ENCODE results near the gene REEP1. TPM values are rescaled to one million over a fixed set of nuclear protein-coding genes. Genes with fewer than 3 reads are reported as not detected.

Gene REEP1
- total and polyA plus RNA-seq, 9 of the 15 experiments (the other 6 are each of a cell fraction or from before 2014, with no cell fraction given), result 0.11 to 0.67 (median 0.13) TPM

- TF ChIP-seq THAP12 (CRISPR knock-in tag; IDR thresholded peaks at IDR 0.05), result no peak
Observed at GRCh38 chr2:86280191-86280667, 57.2 kb downstream of the REEP1 start (continued).

- peak; percentile 56 for FAIRE-seq
- intact Hi-C loops (cut with micrococcal nuclease), result no loop called here
- H3K36me3 ChIP-seq (ENCODE audit: control insufficient read depth, insufficient read depth, low read length), result no peaks in the 10 kb centered on the region
- H3K27ac ChIP-seq (ENCODE audit: extremely low read depth, low read depth, low read length), result no peak overlapping the region
- H3K9me3 ChIP-seq (replicated peaks; ENCODE audit: control insufficient read depth, insufficient read depth, low read depth, low read length), result no peaks in the 10 kb centered on the region; the same call in 1 of the 2 replicates
- H2AFZ ChIP-seq (ENCODE audit: low read depth, low read length), result no peak overlapping the region
- ATAC-seq, result no peak
- no peak overlapping the region for H3K9ac ChIP-seq (ENCODE audit: insufficient read depth in 1 of 2, low read depth in 2 of 2, low read length in 2 of 2)
- H3K4me3 ChIP-seq, result no peak overlapping the region
- BruUV-seq (replicated peaks), result no TSS peak
- no peaks in the 10 kb centered on the region for H3K4me1 ChIP-seq (replicated peaks in 1 of 2; ENCODE audit: control insufficient read depth in 2 of 2, insufficient read depth in 2 of 2, low read length in 2 of 2)
- no peak for TF ChIP-seq NR2C1 (IDR thresholded peaks at IDR 0.05)
- no peak for TF ChIP-seq NR2C1 (tag; IDR thresholded peaks at IDR 0.05)
- no peak for TF ChIP-seq ZFP36 (IDR thresholded peaks at IDR 0.05; ENCODE audit: low read depth, low read length, partially characterized antibody)
- TF ChIP-seq ZBTB49 (CRISPR knock-in tag; IDR thresholded peaks at IDR 0.05; ENCODE audit: borderline replicate concordance), result no peak
- TF ChIP-seq CAMTA2 (CRISPR knock-in tag; conservative IDR thresholded peaks at IDR 0.05), result no peak
- no peak for TF ChIP-seq ETV5 (CRISPR knock-in tag; IDR thresholded peaks at IDR 0.05; ENCODE audit: low read depth)
- 0 out of 2 replicates have a peak, but pooled peaks have one; percentile 9 for TF ChIP-seq NFIC (IDR thresholded peaks at IDR 0.05)
- TF ChIP-seq HSF4 (CRISPR knock-in tag; IDR thresholded peaks at IDR 0.05; ENCODE audit: borderline replicate concordance), result no peak
- H3K4me2 ChIP-seq (ENCODE audit: insufficient read depth, low read length), result no peak overlapping the region
- H3K9me1 ChIP-seq (ENCODE audit: control insufficient read depth, insufficient read depth, low read length), result no peaks in the 10 kb centered on the region
- in situ Hi-C loops (cut with MboI), result no loop called here
- POLR2A ChIA-PET, result interaction anchor here (0.5 kb wide), 1 partner anchor 90 kb away, joined by 3 read pairs; no protein-coding TSS in a partner anchor
- no peaks in the 10 kb centered on the region for H3K79me2 ChIP-seq (ENCODE audit: control insufficient read depth, insufficient read depth, low read length)
- H3K27me3 ChIP-seq (ENCODE audit: control insufficient read depth in 2 of 2, insufficient read depth in 2 of 2, low read length in 2 of 2), result peaks cover 24 to 36% of the 10 kb centered on the region in 2 experiments
- 5% methylated on average over 3 of the region's 3 CpGs for WGBS (ENCODE audit: insufficient coverage, low coverage, missing lambda C conversion rate)
- 0 out of 2 replicates have a peak, but pooled peaks cover 3% of the 10 kb centered on the region for H4K20me1 ChIP-seq (replicated peaks; ENCODE audit: control insufficient read depth, insufficient read depth, low read length)
- no peak for DNase-seq (ENCODE audit: extremely low read depth in 1 of 4, low spot score in 3 of 4)
- CTCF ChIA-PET (ENCODE audit: low intra/inter-chr PET ratio), result no interaction called here
Observed at GRCh38 chr2:86275962-86276361, 61.5 kb downstream of the REEP1 start.
